ENCODE measurements around the gene C2orf69.

DNA sequence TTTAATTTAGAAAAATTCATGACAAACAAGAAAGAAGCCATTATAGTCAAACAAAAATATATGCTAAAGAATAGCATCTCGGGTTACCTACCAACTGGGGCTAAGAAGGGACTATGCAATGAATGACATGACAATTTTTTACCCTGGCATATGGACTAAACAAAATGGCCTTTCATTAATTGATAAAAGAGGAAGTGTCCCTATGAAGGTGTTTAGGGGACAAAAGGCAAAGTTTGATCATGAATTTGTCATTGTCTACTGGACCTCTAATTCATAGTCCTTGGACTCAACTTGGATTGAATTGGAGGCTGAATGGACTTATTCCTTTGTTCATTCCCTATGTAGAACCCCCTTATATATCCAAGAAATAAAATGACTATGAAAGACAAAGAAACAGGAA is 57.0 kb downstream of the C2orf69 start:
- TF ChIP-seq, protein P1, sequence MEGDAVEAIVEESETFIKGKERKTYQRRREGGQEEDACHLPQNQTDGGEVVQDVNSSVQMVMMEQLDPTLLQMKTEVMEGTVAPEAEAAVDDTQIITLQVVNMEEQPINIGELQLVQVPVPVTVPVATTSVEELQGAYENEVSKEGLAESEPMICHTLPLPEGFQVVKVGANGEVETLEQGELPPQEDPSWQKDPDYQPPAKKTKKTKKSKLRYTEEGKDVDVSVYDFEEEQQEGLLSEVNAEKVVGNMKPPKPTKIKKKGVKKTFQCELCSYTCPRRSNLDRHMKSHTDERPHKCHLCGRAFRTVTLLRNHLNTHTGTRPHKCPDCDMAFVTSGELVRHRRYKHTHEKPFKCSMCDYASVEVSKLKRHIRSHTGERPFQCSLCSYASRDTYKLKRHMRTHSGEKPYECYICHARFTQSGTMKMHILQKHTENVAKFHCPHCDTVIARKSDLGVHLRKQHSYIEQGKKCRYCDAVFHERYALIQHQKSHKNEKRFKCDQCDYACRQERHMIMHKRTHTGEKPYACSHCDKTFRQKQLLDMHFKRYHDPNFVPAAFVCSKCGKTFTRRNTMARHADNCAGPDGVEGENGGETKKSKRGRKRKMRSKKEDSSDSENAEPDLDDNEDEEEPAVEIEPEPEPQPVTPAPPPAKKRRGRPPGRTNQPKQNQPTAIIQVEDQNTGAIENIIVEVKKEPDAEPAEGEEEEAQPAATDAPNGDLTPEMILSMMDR (IDR thresholded peaks at IDR 0.05; ENCODE audit: insufficient read depth, low read depth, low read length): no peak
- no peak for TF ChIP-seq EZH2 (IDR thresholded peaks at IDR 0.05; ENCODE audit: insufficient read depth, low read length)

Measured in astrocyte (in vitro differentiated cells and primary cell).